SK-N-SH treated with all-trans-retinoic acid at 6 μM for 48 hours (cell line): ENCODE data around the gene KAT6B.

Experiments used
- ATAC-seq: fragments of 200-7000 bp; cut with Tn5 transposase; 3 replicates; pipeline ENCODE4 v1.9.1; 2020; ENCODE audit warnings: mild to moderate bottlenecking, moderate library complexity
- ARNTL ChIP-seq: fragments of 450-650 bp; formaldehyde crosslinking; IDR thresholded peaks from 2 replicates; pipeline ENCODE4 v1.5.0; 2020; ENCODE audit warnings: low read depth, mild to moderate bottlenecking, moderate library complexity, borderline replicate concordance
- CSDC2 ChIP-seq: fragments of 250-450 bp; sonication (Bioruptor Pico); IDR thresholded peaks from 2 replicates; pipeline ENCODE4 v1.5.0; 2020; ENCODE audit warnings: mild to moderate bottlenecking, moderate library complexity
- ESRRG ChIP-seq: fragments of 250-450 bp; sonication (Bioruptor Pico); IDR thresholded peaks from 2 replicates; pipeline ENCODE4 v1.6.1; 2021; ENCODE audit warnings: mild to moderate bottlenecking
- GLIS3 ChIP-seq: fragments of 250-450 bp; sonication (Bioruptor Pico); IDR thresholded peaks from 2 replicates; pipeline ENCODE4 v1.5.0; 2020; ENCODE audit warnings: mild to moderate bottlenecking, moderate library complexity
- ISL1 ChIP-seq: fragments of 250-450 bp; sonication (Bioruptor Pico); IDR thresholded peaks from 2 replicates; pipeline ENCODE4 v2.1.2; 2022; ENCODE audit warnings: mild to moderate bottlenecking, moderate library complexity
- OSR1 ChIP-seq: fragments of 250-450 bp; sonication (Bioruptor Pico); IDR thresholded peaks from 2 replicates; pipeline ENCODE4 v1.8.0; 2022; ENCODE audit warnings: moderate library complexity, mild to moderate bottlenecking, inconsistent platforms
- PPARA ChIP-seq: fragments of 250-450 bp; sonication (Bioruptor Pico); IDR thresholded peaks from 2 replicates; pipeline ENCODE4 v1.5.0; 2020; ENCODE audit warnings: mild to moderate bottlenecking, borderline replicate concordance
- RARB ChIP-seq: fragments of 250-450 bp; sonication (Bioruptor Pico); IDR thresholded peaks from 2 replicates; pipeline ENCODE4 v1.8.0; 2021; ENCODE audit warnings: mild to moderate bottlenecking, moderate library complexity
- SNAI2 ChIP-seq: fragments of 250-450 bp; sonication (Bioruptor Pico); IDR thresholded peaks from 2 replicates; pipeline ENCODE4 v1.5.0; 2020; ENCODE audit warnings: mild to moderate bottlenecking, moderate library complexity
- TCF4 ChIP-seq: fragments of 250-450 bp; sonication (Bioruptor Pico); IDR thresholded peaks from 2 replicates; pipeline ENCODE4 v1.8.0; 2021; ENCODE audit warnings: mild to moderate bottlenecking, moderate library complexity, borderline replicate concordance
- TOX ChIP-seq: fragments of 250-450 bp; sonication (Bioruptor Pico); IDR thresholded peaks from 2 replicates; pipeline ENCODE4 v1.8.0; 2021; ENCODE audit warnings: mild to moderate bottlenecking, moderate library complexity, borderline replicate concordance
- ZC3H10 ChIP-seq: fragments of 250-450 bp; sonication (Bioruptor Pico); IDR thresholded peaks from 2 replicates; pipeline ENCODE4 v1.5.1; 2021; ENCODE audit warnings: mild to moderate bottlenecking, moderate library complexity
- ZFP30 ChIP-seq: fragments of 450-650 bp; formaldehyde crosslinking; IDR thresholded peaks from 2 replicates; pipeline ENCODE4 v1.5.0; 2022; ENCODE audit warnings: mild to moderate bottlenecking, moderate library complexity
- ZNF565 ChIP-seq: fragments of 450-650 bp; formaldehyde crosslinking; conservative IDR thresholded peaks from 2 replicates; pipeline ENCODE4 v1.5.0; 2020; ENCODE audit warnings: low read depth, mild to moderate bottlenecking, moderate library complexity
- ZNF70 ChIP-seq: fragments of 450-650 bp; formaldehyde crosslinking; IDR thresholded peaks from 2 replicates; pipeline ENCODE4 v1.5.0; 2020; ENCODE audit warnings: mild to moderate bottlenecking, moderate library complexity
- ZNF8 ChIP-seq: fragments of 450-650 bp; formaldehyde crosslinking; IDR thresholded peaks from 2 replicates; pipeline ENCODE4 v1.5.0; 2020; ENCODE audit warnings: mild to moderate bottlenecking, moderate library complexity
- TF ChIP-seq, protein P1 (sequence below): fragments of 250-450 bp; sonication (Bioruptor Pico); IDR thresholded peaks from 2 replicates; pipeline ENCODE4 v1.5.0; 2020; ENCODE audit warnings: mild to moderate bottlenecking, moderate library complexity
- TF ChIP-seq, protein P2 (sequence below): fragments of 250-450 bp; sonication (Bioruptor Pico); IDR thresholded peaks from 2 replicates; pipeline ENCODE4 v1.8.0; 2021; ENCODE audit warnings: low read depth, mild to moderate bottlenecking, moderate library complexity, borderline replicate concordance
- TF ChIP-seq, protein P3 (sequence below): fragments of 250-450 bp; sonication (Bioruptor Pico); IDR thresholded peaks from 2 replicates; pipeline ENCODE4 v1.8.0; 2020; ENCODE audit warnings: mild to moderate bottlenecking, moderate library complexity, borderline replicate concordance

Gene KAT6B

DNA sequence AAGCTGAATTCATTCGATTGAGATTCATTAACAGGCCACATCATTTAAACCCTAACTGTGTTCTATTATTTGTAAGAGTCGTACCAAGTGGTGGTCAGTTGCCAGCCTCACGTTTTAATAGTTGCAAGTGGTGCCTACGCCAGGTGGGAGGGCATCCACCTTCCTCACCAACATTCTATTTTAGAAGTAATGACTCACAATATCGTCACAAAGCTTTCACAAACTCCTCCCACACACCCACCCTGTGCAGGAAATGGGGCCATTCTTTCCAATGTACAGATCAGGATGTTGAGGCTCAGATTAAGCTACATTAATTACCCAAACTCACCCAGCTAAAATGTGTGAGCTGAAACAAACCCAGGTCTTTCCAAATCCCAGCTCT, 207.7 kb downstream of the KAT6B start:
- TF ChIP-seq, protein P1, sequence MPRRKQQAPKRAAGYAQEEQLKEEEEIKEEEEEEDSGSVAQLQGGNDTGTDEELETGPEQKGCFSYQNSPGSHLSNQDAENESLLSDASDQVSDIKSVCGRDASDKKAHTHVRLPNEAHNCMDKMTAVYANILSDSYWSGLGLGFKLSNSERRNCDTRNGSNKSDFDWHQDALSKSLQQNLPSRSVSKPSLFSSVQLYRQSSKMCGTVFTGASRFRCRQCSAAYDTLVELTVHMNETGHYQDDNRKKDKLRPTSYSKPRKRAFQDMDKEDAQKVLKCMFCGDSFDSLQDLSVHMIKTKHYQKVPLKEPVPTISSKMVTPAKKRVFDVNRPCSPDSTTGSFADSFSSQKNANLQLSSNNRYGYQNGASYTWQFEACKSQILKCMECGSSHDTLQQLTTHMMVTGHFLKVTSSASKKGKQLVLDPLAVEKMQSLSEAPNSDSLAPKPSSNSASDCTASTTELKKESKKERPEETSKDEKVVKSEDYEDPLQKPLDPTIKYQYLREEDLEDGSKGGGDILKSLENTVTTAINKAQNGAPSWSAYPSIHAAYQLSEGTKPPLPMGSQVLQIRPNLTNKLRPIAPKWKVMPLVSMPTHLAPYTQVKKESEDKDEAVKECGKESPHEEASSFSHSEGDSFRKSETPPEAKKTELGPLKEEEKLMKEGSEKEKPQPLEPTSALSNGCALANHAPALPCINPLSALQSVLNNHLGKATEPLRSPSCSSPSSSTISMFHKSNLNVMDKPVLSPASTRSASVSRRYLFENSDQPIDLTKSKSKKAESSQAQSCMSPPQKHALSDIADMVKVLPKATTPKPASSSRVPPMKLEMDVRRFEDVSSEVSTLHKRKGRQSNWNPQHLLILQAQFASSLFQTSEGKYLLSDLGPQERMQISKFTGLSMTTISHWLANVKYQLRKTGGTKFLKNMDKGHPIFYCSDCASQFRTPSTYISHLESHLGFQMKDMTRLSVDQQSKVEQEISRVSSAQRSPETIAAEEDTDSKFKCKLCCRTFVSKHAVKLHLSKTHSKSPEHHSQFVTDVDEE (CRISPR knock-in tag) = no peak
- TF ChIP-seq OSR1 (no peak), PPARA (no peak), ZC3H10 (no peak), SNAI2 (CRISPR knock-in tag) (no peak), ISL1 (CRISPR knock-in tag) (no peak), ZNF8 (CRISPR knock-in tag) (no peak)
- TF ChIP-seq, protein P2, sequence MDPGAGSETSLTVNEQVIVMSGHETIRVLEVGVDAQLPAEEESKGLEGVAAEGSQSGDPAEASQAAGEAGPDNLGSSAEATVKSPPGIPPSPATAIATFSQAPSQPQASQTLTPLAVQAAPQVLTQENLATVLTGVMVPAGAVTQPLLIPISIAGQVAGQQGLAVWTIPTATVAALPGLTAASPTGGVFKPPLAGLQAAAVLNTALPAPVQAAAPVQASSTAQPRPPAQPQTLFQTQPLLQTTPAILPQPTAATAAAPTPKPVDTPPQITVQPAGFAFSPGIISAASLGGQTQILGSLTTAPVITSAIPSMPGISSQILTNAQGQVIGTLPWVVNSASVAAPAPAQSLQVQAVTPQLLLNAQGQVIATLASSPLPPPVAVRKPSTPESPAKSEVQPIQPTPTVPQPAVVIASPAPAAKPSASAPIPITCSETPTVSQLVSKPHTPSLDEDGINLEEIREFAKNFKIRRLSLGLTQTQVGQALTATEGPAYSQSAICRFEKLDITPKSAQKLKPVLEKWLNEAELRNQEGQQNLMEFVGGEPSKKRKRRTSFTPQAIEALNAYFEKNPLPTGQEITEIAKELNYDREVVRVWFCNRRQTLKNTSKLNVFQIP (CRISPR knock-in tag) = no peak
- no peak for ATAC-seq

DNA sequence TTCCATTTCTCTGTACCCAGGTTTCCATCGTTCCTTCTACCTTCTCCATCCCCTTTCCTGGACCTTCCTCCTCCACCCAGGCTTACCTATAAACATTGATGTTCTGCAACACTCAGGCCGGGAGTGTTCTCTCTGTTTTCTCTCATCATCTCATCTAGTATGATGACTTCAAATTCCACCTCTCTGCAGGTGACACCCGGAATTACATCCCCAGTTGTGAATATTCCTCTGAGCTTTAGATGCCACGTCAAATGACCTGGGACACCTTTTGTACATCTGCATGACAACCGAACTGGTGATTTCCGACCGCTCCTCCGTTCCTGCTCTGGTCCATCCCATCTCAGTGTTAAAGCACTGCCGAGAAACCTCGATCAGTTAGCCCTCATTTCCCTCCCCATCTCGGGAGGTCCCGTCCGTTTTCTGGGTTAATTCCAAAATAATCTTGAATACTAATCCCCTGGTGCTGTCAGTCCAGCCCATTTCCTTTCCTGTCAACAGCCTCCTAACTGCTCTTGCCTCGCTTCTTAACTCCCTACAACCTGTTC, 208.4 kb downstream of the KAT6B start:
- TF ChIP-seq TCF4 (CRISPR knock-in tag) = no peak
- TF ChIP-seq, protein P3, sequence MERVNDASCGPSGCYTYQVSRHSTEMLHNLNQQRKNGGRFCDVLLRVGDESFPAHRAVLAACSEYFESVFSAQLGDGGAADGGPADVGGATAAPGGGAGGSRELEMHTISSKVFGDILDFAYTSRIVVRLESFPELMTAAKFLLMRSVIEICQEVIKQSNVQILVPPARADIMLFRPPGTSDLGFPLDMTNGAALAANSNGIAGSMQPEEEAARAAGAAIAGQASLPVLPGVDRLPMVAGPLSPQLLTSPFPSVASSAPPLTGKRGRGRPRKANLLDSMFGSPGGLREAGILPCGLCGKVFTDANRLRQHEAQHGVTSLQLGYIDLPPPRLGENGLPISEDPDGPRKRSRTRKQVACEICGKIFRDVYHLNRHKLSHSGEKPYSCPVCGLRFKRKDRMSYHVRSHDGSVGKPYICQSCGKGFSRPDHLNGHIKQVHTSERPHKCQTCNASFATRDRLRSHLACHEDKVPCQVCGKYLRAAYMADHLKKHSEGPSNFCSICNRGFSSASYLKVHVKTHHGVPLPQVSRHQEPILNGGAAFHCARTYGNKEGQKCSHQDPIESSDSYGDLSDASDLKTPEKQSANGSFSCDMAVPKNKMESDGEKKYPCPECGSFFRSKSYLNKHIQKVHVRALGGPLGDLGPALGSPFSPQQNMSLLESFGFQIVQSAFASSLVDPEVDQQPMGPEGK (CRISPR knock-in tag) = no peak
- TF ChIP-seq OSR1 = no peak
- TF ChIP-seq RARB (CRISPR knock-in tag) = no peak
- TF ChIP-seq, protein P1 (CRISPR knock-in tag) = no peak
- no peak for TF ChIP-seq ZC3H10
- no peak for TF ChIP-seq ARNTL (CRISPR knock-in tag)
- no peak for ATAC-seq

DNA sequence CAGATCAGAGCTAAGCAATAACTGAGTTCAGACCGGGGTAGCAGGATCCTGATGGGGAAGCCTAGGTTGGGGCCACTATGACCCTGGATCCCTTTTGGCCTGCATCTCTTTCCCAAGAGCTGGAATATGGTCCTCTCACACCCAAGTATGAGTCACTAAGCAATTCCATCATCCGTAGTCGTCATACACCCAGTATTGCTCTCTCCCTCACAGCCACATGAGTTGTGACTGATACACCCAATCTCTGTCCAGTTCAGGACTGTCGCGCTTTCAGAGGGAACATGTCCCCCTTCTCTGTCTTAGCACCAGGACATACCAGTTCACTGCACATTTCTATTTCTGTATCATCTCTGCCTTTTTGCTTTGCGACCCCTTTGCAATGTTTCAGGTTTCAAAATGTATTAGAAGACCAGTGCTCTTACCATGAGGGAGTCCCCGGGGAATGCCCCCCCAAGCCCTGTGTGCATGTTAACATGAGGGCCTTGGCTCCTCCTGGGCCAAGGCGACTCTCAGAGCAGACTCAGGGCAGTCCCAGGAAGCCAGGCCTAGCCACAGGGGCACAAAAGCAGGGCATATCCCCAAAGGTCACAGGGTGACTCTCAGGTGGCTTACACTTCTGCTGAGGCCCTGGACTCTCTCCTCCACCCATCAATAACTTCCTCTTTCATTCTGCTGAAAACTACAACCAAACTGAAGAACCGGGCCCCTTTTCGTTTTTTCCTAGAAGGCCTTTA, 209.7 kb downstream of the KAT6B start:
- peak; percentile 15; the same call in 2 of the 3 replicates for ATAC-seq
- TF ChIP-seq PPARA = no peak
- TF ChIP-seq, protein P2 (CRISPR knock-in tag) = no peak
- no peak for TF ChIP-seq RARB (CRISPR knock-in tag)
- no peak for TF ChIP-seq ESRRG
- TF ChIP-seq ZNF565 (CRISPR knock-in tag) = no peak
- no peak for TF ChIP-seq ZFP30 (CRISPR knock-in tag)
- no peak for TF ChIP-seq TCF4 (CRISPR knock-in tag)
- no peak for TF ChIP-seq ISL1 (CRISPR knock-in tag)
- TF ChIP-seq ZNF70 (CRISPR knock-in tag) = no peak
- no peak for TF ChIP-seq CSDC2
- TF ChIP-seq TOX = no peak
- TF ChIP-seq GLIS3 (CRISPR knock-in tag) = no peak
- no peak for TF ChIP-seq ZC3H10
- TF ChIP-seq, all 23 proteins: peak for 0
